GM12801 (cell line): ENCODE measurements around the gene FOXP1.

Experiments used
- TF ChIP-seq, protein P1 (sequence below): IDR thresholded peaks from one replicate; pipeline ENCODE4 v1.5.1; 2011; ENCODE audit warnings: control low read depth; ENCODE audit not compliant: insufficient read length; ENCODE audit errors: extremely low read depth

The FOXP1 gene

DNA sequence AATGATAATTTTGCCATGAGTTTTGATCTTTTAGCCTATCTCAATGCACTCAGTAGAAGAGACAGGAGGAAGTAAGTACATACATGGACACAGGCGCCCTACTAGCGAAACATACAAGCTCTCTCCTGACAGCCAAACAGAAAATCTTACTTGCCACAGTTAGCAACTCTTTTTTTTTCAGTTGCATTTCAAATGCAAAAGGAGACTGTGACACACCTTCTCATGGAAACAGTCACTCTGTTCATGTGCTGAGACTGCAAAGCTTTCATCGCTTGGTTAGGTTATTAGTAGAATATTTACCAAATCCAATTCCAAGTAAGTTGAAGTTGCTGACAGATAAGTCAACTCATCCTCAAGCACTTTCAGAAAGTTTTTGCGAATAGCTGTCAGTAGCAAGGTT is 223.3 kb downstream of the FOXP1 start:
- TF ChIP-seq, protein P1, sequence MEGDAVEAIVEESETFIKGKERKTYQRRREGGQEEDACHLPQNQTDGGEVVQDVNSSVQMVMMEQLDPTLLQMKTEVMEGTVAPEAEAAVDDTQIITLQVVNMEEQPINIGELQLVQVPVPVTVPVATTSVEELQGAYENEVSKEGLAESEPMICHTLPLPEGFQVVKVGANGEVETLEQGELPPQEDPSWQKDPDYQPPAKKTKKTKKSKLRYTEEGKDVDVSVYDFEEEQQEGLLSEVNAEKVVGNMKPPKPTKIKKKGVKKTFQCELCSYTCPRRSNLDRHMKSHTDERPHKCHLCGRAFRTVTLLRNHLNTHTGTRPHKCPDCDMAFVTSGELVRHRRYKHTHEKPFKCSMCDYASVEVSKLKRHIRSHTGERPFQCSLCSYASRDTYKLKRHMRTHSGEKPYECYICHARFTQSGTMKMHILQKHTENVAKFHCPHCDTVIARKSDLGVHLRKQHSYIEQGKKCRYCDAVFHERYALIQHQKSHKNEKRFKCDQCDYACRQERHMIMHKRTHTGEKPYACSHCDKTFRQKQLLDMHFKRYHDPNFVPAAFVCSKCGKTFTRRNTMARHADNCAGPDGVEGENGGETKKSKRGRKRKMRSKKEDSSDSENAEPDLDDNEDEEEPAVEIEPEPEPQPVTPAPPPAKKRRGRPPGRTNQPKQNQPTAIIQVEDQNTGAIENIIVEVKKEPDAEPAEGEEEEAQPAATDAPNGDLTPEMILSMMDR: no peak

- TF ChIP-seq, protein P1: no peak
Observed at GRCh38 chr3:71358243-71358642, 225.3 kb downstream of the FOXP1 start.

- TF ChIP-seq, protein P1: no peak
Observed at GRCh38 chr3:71356265-71356664, 227.3 kb downstream of the FOXP1 start.

GRCh38 chr3:71355862-71356261 is 227.7 kb downstream of the FOXP1 start:
- TF ChIP-seq, protein P1: no peak

GRCh38 chr3:71355037-71355436 is 228.5 kb downstream of the FOXP1 start:
- TF ChIP-seq, protein P1: no peak

GRCh38 chr3:71351403-71352149 is 232.0 kb downstream of the FOXP1 start:
- TF ChIP-seq, protein P1: no peak

DNA sequence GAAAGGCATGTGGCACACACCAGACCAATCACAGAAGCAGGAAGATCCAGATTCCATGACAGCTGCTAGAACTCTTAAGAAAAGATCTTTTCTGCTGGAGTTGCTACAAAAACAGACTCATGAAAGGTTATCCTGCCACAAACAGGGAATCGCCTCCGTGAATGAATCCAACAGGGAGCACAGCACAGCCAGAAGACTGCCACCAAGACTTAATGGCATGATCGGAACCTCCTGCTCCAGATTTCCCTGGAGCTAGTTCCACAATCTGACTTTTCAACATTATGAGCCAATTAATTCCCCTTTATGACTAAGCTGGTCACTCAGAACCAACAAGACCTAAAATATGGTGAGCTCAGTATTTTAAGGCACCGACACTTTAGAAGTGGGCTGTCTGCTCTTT is 232.5 kb downstream of the FOXP1 start:
- TF ChIP-seq, protein P1: no peak
